HG03571 (cell line): ENCODE data around the gene HSPA4L.

Experiments used
- ATAC-seq: cut with Tn5 transposase; IDR thresholded peaks from one replicate; pipeline ENCODE4 v1.9.1; 2021; ENCODE audit not compliant: unreplicated experiment

HSPA4L gene

DNA sequence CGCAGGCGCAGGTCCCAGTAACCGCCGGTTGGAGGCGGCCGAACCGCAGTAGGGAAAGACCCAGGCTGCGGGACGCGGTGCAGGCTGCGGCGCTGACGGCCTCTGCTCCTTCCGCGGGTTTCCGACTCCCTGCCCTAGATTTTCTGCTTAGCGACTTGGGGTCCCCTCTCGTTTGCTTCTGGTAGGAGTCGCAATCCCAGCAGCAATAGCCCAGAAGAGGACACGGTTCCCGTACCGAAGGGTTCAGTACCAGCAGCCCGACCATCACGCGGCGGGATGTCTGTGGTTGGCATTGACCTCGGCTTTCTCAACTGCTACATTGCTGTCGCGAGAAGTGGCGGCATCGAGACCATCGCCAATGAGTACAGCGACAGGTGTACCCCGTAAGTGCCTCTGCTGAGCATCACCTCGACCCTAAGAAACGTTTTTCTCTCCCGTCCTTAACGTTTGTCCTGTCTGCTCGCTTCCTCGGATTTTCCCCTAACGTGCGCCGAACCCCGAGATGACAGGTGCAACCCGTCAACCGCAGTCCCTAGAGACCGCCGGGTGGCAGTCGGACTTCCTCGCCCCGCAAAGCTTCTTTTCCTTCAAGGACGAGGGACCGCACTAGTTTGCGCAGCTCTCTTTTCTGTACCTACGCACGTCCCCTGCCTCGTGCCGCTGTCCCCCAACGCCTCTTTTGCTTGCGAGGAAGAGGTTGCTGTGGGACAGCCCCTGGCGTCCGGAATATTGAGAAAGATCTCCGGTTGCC, at the start of gene HSPA4L:
HSPA4L (plus strand) TSS at position 48 of the 751 bp plus-strand sequence; CDS start at position 277, 229 bp downstream.
- ATAC-seq, result peak; percentile 35

- ATAC-seq, result peak; percentile 90
Measured at GRCh38 chr4:127732623-127733328, 49.3 kb upstream of the HSPA4L start.

GRCh38 chr4:127734976-127735375, 47.1 kb upstream of the HSPA4L start:
- ATAC-seq, result no peak

DNA sequence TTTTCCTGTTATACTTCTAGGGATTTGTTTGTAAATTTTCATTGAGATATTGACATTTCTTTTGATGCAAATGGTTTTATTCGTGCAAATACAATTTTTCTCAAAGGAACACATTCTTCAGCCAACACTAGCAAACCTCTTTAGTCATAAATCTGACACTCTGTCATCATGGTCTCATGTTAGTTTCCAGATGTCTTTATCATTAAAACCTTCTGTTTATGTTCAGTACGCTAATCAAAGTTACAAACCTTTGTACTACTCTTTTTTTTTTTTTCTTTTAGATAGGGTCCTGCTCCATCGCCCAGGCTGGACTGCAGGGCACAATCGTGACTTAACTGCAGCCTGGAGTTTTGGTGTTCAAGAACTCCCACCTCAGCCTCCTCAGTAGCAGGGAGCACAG, 44.8 kb upstream of the HSPA4L start:
- no peak for ATAC-seq

- ATAC-seq, result no peak
Measured at GRCh38 chr4:127741247-127741646, 40.9 kb upstream of the HSPA4L start.

DNA sequence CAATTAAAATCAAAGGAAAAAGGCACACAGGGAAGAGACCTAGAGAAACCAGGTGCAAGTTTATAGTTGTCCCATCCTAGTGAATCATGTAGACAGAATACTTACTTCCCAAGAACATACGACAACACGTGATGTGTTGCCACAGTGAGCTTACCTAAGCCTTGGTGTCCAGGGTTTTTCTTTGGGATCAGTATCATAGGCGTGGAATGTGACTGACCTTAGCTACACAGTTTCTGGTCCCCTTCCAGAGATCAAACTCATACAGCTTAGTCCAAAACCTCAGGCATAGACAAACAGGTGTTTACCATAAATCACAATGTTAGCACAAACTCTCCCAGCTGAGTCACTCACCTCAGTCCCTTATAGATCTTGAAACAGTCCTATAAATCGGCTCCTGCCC, 34.2 kb upstream of the HSPA4L start:
- ATAC-seq, result no peak

GRCh38 chr4:127748957-127749356, 33.2 kb upstream of the HSPA4L start:
- ATAC-seq, result no peak

- no peak for ATAC-seq
Measured at GRCh38 chr4:127756906-127757305, 25.2 kb upstream of the HSPA4L start.

- peak; percentile 96 for ATAC-seq
Measured at GRCh38 chr4:127759228-127759820, 22.8 kb upstream of the HSPA4L start.

DNA sequence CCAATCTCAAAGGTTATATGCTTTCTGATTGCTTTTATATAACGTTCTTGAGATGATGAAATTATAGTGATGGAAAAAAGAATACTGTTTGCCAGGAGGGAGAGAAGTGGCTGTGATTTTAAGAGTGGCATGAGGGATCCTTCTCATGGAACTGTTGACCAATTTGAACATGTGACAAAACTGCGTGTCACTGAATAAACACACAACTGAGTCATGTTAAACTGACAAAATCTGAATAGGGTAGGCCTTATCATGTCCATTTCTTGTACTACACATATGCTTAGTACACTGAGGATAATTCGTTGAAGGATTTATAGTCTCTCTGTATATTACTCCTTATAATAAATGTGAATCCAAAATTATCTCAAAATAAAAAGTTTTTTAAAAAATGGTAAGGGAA, 22.2 kb upstream of the HSPA4L start:
- peak; percentile 2 for ATAC-seq

- ATAC-seq, result no peak
Measured at GRCh38 chr4:127771535-127772275, 10.4 kb upstream of the HSPA4L start.

DNA sequence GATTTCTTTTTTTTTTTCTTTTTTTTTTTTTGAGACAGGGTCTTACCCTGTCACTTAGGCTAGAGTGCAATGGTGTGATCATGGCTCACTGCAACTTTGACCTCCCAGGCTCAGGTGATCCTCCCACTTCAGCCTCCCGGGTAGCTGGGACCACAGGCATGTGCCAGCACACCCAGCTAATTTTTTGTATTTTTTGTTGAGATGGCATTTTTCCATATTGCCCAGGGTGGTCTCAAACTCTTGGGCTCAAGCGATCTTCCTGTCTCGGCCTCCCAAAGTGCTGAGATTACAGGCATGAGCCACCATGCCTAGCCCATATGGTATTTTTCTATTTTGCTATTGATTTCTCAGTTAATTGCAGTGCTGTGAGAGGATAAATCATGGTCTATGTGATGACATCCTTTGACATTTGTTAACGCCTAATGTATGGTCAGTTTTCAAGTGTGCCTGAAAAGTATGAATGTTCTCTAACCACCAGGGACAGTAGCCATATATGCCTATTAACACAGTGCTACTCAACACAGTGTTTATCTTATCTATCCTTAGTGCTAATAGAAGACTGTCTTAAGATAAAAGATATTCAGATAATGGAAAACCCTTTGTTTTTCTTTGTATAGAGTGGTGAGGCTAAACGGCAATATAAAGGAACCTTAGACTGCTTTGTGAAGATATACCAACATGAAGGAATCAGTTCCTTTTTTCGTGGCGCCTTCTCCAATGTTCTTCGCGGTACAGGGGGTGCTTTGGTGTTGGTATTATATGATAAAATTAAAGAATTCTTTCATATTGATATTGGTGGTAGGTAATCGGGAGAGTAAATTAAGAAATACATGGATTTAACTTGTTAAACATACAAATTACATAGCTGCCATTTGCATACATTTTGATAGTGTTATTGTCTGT, 9.1 kb upstream of the HSPA4L start:
- ATAC-seq, result no peak

GRCh38 chr4:127775843-127776242, 6.3 kb upstream of the HSPA4L start:
- ATAC-seq, result no peak

DNA sequence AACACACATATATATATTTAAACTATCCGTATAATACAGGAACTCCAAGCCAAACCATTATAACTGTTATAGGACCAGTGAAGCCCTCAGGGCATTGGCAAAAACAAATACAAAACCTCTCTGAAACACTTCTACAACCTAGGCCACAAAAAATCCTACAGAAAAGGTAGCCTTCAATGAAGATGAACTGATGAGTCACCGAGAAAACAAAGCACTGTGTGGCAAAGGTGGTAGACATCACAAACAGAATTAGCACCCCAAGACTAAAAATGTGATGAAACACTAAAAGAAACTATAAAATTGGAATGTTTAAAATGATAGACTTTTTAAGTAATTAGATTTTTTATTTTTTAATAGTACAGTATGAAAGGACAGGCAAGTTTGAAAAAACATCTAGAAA, 5.5 kb upstream of the HSPA4L start:
- ATAC-seq, result no peak

- no peak for ATAC-seq
Measured at GRCh38 chr4:127777487-127777886, 4.6 kb upstream of the HSPA4L start.

- ATAC-seq, result no peak
Measured at GRCh38 chr4:127778102-127778501, 4.0 kb upstream of the HSPA4L start.

DNA sequence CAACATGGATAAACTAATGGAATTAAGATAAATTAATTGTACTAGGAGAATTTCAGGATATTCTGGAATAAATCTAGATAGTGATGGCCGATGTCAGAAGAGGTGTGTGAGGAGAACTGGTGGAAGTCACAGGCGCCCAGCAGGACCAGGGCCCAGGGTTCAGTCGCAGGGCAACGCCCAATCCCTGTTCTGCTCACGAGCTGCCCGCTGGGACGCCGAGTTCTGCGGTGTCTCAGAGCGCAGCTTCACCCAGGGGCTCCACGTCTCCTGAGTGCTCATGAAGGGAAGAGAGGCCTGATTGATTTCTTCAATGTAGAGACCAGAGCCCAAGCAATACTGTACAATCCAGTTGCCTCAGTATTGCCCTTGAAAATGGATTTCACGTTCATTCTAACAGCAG, 1.5 kb upstream of the HSPA4L start:
- ATAC-seq, result no peak

GRCh38 chr4:127781300-127782024, 660 bp upstream of the HSPA4L start:
- ATAC-seq, result peak; percentile 33

DNA sequence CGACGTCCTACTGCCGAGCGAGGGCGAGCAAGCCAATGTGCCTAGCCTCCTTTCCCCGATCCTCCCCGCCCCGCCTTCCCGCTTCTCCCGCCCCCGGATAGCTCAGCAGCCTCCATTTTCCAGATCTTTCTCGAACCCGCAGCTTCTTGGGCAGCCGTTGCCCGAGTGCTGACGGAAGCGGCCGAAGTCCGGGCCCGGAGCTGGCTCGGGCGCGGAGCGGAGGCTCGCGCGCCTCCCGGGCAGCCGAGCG, 172 bp upstream of the HSPA4L start:
- peak; percentile 72 for ATAC-seq
